Measurements from ENCODE around the gene ARHGAP23.
"Not testable (repeated sequence)": the region's sequence is repeated elsewhere in the genome, so short reads cannot be mapped to it uniquely, and the experiment has no call there.

Gene ARHGAP23

GRCh38 chr17:38485681-38486298 lies 57.5 kb downstream of the ARHGAP23 start:
- DNase-seq: peak; percentile 27
- not testable (repeated sequence) for ATAC-seq

DNA sequence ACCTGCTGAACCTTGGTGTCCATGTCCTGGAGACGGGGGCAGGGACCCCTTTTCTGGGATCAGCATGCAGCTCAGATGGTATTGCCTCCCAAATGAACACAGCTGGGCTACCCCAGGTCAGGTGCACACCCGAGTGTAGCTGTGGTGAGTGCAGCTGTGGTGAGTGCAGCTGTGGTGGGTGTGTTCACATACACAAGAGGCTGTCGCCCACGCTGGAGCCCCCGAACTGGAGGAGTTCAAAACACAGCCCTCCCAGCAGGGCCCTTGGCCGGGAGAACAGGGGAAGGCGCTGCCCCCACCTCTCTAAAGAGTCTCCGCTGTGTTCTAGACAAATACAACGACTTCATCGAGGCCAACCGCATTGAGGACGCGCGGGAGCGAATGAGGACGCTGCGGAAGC lies 61.5 kb downstream of the ARHGAP23 start:
- not testable (repeated sequence) for ATAC-seq, DNase-seq

GRCh38 chr17:38491346-38492066 lies 63.2 kb downstream of the ARHGAP23 start:
- ATAC-seq: not testable (repeated sequence)

DNA sequence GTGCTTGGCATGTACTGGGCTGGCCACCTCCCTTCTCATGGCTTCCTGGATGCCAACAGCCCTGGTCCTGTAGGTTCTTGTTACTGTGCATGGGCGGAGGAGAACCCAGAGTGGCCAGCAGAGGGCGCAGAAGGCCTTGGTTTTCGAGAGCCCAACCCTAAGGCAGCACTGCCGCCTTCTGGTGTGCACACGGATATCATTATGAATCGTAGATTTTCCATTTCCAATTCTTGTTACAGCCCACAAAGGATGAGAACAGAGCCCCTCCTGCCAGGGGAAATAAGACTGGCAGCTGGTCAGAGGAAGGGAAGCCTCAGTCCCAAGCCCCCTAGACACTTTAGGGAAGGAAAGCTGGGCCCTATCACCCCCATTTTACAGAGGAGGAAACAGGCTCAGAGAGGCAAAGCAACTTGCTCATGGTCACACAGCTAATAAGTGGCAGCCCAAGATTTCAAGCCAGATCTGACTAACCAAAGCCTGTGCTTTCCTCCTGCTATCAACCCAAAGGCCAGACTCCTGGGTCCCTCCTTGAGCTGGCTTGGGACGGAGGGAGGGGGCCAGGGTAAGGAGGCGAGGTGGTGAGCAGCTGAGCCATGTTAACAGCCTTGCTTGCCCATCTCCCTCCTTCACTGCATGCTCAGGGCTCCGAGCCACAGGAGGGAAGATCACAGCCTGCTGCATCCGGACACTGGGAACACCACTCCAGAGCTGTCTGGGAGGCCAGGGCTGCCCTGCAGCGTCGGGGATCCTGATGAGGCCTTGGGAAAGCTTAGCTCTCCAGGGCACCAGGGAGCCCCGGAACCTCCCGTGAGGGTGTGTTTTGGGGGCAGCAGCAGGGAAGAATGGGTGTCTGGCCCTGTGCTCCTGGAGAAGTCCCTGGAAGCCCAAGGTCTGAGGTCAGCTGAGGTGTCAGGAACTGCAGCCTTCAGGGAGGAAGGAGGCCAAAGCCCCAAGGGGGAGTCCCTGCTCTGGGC lies 64.1 kb downstream of the ARHGAP23 start:
- ATAC-seq: not testable (repeated sequence)

More at GRCh38 chr17:38491346-38492066, 63.2 kb downstream of the ARHGAP23 start:
- DNase-seq: not testable (repeated sequence)

GRCh38 chr17:38494152-38494551 lies 65.9 kb downstream of the ARHGAP23 start:
- not testable (repeated sequence) for DNase-seq, ATAC-seq

More for the DNA sequence above, 64.1 kb downstream of the ARHGAP23 start:
- DNase-seq: peak; percentile 93

- ATAC-seq, DNase-seq: not testable (repeated sequence)
Observed at GRCh38 chr17:38497656-38498055, 69.4 kb downstream of the ARHGAP23 start.

DNA sequence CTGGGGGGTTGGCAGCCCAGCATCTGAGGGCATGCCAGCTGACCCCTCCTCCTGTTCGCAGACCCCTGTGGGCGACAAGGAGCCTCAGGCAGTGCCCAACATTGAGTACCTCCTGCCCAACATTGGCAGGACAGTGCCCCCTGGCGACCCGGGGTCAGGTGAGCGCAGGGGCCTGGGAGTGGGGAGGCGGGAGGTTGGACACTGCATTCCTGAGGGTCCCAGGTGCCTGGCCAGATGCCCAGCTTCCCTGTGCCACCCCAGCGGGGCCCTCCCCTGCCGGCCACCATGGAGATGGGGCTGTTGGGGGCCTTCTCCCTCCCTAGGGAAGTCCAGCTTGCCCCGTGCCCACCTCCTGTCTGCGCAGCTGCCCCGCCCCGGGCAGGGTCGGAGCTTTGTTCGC lies 70.1 kb downstream of the ARHGAP23 start:
- DNase-seq (no peak), ATAC-seq (no peak)

DNA sequence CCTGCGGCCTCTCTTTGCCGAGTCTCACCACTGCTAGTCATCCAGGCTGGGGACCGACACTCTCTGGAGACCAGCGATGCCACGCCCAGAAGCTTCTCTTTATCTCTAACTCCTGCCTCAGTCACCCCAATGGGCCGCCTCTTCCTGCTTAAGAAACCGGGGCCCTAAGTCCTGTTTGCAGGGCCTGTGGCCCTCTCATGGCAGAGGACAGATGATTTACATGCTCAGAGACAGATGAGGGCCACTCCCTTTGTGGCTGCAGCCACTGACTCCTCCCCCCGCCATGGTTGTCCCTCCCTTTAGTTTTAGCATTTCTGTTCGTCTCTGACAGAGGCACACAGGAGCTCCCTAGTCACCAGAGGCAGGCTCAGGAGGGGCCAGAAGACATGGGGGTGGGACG lies 71.0 kb downstream of the ARHGAP23 start:
- not testable (repeated sequence) for ATAC-seq, DNase-seq

- ATAC-seq, DNase-seq: not testable (repeated sequence)
Observed at GRCh38 chr17:38501718-38502117, 73.5 kb downstream of the ARHGAP23 start.

DNA sequence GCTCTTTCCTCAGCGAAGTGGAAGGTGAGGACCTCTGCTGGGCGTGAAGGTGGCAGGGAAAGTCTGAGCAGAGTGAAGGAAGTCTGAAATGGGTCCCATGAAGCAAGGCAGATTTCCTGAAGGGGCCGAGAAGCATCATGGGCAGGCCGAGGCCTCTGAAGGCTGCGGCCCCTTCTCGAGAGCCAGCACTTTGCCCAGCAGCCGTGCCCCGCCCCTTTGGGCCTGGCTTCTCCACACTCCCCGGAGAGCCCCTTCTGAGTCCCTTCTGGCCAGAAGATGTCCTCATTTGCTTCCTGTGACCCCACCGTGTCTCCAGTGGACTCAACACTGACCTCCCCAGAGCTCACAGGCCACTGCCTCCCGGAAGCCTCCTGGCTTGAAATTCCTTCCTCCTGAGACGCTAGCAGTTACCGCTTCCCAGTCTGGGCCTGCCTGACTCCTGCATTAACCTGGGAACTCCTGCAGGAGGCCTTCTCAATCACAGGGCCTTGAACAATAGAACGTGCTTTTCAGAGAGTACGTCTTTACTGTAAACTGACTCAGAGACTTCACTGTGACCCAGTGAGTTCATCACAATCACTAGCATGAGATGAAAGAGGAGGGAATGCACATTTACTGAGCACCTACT lies 75.1 kb downstream of the ARHGAP23 start:
- not testable (repeated sequence) for DNase-seq, ATAC-seq

DNA sequence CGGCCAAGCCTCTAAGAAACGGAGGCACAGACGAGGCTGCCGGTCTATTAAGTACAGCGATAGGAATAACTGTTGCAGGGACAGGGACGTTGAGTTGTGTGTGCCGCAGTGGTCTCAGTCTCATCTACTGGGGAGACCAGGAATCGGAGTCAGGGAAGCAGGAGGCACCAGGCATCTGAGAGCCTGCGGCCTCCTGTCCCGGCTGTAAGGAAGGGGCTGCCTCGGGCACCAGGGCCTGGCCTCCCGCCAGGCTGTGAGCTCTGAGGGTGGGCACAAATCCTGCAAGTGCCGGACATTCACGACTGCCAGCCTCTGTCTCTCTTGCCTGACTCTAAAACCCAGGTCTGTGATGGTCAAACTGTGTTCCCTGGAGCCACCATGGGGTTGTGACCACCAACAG lies 76.0 kb downstream of the ARHGAP23 start:
- ATAC-seq (no peak), DNase-seq (no peak)

- DNase-seq: no peak
Observed at GRCh38 chr17:38507436-38507835, 79.2 kb downstream of the ARHGAP23 start.

DNA sequence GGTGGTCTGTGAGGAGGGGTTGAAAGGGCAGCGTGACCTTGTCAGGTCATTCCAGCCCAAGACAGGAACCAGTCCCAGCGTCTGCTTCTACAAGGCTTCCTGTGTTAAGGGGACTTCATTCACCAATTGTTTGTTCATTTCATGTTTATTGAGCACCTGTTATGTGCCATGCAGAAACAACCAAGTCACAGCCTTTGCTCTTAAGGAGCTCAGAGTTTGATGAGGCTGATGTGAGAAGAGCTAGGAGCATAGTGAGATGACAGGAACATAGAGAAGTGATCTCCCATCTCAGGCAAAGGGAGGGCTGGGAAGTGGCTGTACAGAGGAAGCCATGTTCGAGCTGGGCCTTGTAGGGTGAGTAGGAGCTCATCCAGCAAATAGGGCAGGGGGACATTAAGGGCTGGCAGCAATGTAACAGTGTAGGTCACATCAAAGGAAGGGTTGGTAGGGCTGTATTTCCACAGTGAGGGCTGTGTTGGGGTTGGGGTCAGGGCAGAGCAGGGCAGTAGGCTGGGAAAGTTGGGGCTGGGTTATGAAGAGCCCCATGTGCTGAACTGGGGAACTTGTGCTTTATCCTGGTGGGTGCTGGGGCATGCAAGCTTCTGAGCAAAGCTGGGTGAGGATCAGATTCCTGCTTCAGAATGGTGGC lies 79.8 kb downstream of the ARHGAP23 start:
- no peak for DNase-seq

More at GRCh38 chr17:38507436-38507835, 79.2 kb downstream of the ARHGAP23 start:
- ATAC-seq: no peak

DNA sequence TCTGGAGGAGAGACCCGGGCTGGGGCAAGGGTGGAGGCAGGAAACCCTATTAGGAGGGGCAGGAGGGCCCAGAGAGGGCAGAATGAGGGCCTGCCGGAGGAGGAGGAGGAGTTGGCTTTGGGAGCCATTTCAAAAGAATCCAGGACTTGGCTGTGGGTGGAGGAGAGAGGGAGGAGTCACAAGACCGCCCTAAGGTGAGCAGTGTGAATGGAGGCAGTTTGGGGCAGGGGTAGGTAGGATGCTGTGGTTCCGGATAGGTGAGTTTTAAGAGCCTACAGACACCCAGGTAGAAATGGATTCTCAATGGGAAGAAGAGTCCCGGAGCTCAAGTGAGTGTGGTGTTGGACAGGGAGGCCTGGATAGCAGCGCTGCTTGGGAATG lies 80.3 kb downstream of the ARHGAP23 start:
- no peak for ATAC-seq
- DNase-seq: no peak

More for the DNA sequence above, 79.8 kb downstream of the ARHGAP23 start:
- ATAC-seq: peak; percentile 19

- ATAC-seq: peak; percentile 73
- peak; percentile 83 for DNase-seq
Observed at GRCh38 chr17:38508954-38509771, 80.9 kb downstream of the ARHGAP23 start.

- DNase-seq: no peak
- ATAC-seq: peak; percentile 5
Observed at GRCh38 chr17:38509772-38510420, 81.6 kb downstream of the ARHGAP23 start.

DNA sequence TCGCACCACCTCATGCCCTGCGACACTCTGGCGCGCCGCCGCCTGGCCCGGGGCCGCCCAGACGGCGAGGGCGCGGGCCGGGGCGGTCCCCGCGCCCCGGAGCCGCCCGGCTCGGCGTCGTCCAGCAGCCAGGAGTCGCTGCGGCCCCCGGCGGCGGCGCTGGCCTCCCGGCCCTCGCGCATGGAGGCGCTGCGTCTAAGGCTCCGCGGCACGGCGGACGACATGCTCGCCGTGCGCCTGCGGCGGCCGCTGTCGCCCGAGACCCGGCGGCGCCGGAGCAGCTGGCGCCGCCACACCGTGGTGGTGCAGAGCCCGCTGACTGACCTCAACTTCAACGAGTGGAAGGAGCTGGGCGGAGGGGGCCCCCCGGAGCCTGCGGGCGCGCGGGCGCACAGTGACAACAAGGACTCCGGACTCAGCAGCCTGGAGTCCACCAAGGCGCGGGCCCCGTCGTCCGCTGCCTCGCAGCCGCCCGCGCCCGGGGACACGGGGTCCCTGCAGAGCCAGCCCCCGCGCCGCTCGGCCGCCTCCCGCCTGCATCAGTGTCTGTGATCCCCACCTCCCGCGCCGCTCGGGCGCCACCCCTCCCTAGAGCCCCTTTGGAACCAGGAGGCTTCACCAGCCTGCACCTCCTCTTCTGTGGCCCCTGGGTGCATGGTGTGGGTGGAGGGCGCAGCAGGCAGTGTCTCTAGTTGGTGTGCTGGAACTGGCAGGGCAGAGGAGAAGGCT lies 82.3 kb downstream of the ARHGAP23 start:
- peak; percentile 19 for DNase-seq
- ATAC-seq: peak; percentile 12

DNA sequence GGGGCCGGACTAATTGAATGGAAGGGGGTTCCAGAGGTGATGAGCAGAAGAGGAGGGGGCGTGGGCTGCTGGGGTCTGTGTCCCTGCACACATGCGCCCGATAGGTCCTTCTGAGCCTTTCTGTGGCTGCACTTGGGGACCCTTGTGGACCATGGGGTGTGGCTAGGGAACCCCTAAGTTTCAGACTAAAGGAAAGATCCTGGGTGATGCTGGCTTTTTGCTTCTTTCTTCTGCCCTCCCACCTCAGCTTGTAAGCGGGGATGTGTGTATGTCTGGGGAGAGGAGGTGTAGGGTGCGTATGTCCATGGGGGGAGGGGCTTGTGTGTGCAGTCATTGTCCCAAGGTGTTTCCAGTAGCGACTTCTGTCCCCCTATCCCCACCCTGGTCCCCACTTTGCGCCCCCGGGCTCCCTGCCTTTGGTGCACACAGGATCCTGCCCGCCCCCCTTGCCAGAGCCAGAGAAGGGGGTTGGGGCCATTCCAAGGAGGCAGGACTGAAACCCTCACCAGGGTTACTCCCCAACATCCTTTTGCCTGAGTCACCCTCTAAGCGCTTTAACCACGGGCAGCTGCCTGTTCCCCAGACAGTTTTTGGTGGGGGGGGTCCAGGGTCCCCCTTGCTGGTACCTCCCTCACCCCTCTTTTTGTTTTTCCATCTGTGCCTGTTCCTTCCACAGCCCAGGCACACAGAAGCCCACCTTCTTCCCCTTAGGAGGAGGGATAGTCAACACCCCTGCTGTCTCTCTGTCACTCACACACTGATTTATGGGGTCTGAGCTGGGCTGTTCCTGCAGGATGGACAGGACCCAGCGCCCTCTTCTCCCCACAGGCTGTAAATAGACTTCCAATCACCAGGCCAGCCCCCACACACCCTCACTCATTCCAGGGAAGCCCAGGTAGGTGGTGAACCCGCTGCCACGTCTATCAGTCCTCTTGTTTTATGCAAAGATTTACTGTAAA lies 83.2 kb downstream of the ARHGAP23 start:
- DNase-seq (no peak), ATAC-seq (no peak)
